Loucy (cell line): Measurements from ENCODE around the gene SASH1.

Source experiments
- H2AFZ ChIP-seq: fragments of 200-600 bp; sonication (generic); 2 replicates; pipeline ENCODE4 v1.6.0; 2016; ENCODE audit warnings: antibody characterized with exemption, mild to moderate bottlenecking, low read length, moderate library complexity
- H3F3A ChIP-seq: fragments of 200-600 bp; 2 replicates; pipeline ENCODE4 v1.6.0; 2016; ENCODE audit warnings: antibody characterized with exemption, low read depth, mild to moderate bottlenecking
- H3K27me3 ChIP-seq: fragments of 200-600 bp; sonication (generic); 2 replicates; pipeline ENCODE4 v1.6.1; 2014; ENCODE audit warnings: low read length, mild to moderate bottlenecking; ENCODE audit not compliant: insufficient read depth, poor library complexity, severe bottlenecking
- H3K36me3 ChIP-seq: fragments of 200-600 bp; sonication (generic); 2 replicates; pipeline ENCODE4 v1.6.1; 2016; ENCODE audit warnings: low read length; ENCODE audit not compliant: insufficient read depth
- H3K4me1 ChIP-seq: fragments of 200-600 bp; sonication (generic); 2 replicates; pipeline ENCODE4 v1.5.1; 2014; ENCODE audit warnings: low read length, mild to moderate bottlenecking; ENCODE audit not compliant: insufficient read depth, poor library complexity, severe bottlenecking
- H3K4me2 ChIP-seq: fragments of 200-600 bp; sonication (generic); 2 replicates; pipeline ENCODE4 v1.6.0; 2014; ENCODE audit warnings: antibody characterized with exemption, low read length, low read depth, mild to moderate bottlenecking; ENCODE audit not compliant: poor library complexity, severe bottlenecking
- H3K4me3 ChIP-seq: fragments of 200-600 bp; sonication (generic); 2 replicates; pipeline ENCODE4 v1.5.1; 2014; ENCODE audit warnings: low read length, mild to moderate bottlenecking, mixed read lengths; ENCODE audit not compliant: poor library complexity, severe bottlenecking
- H3K79me2 ChIP-seq: fragments of 200-600 bp; sonication (generic); 2 replicates; pipeline ENCODE4 v1.6.1; 2014; ENCODE audit warnings: low read length; ENCODE audit not compliant: insufficient read depth
- H3K9ac ChIP-seq: fragments of 200-600 bp; sonication (generic); 2 replicates; pipeline ENCODE4 v1.6.0; 2014; ENCODE audit warnings: mild to moderate bottlenecking, low read depth, low read length, moderate library complexity; ENCODE audit not compliant: poor library complexity, severe bottlenecking
- H3K9me2 ChIP-seq: fragments of 200-600 bp; sonication (generic); replicated peaks from 2 replicates; pipeline ENCODE4 v1.6.1; 2016; ENCODE audit warnings: low read depth, low read length, mixed read lengths
- H3K9me3 ChIP-seq: fragments of 200-600 bp; sonication (generic); 2 replicates; pipeline ENCODE4 v1.6.1; 2014; ENCODE audit warnings: mild to moderate bottlenecking, antibody characterized with exemption, low read length, low read depth; ENCODE audit not compliant: insufficient read depth
- H4K20me1 ChIP-seq: fragments of 200-600 bp; sonication (generic); 2 replicates; pipeline ENCODE4 v1.6.0; 2014; ENCODE audit warnings: antibody characterized with exemption, low read length, mild to moderate bottlenecking; ENCODE audit not compliant: insufficient read depth, poor library complexity, severe bottlenecking
- EZH2phosphoT487 ChIP-seq: fragments of 200-600 bp; IDR thresholded peaks from 2 replicates; pipeline ENCODE4 v1.6.1; 2018; ENCODE audit warnings: antibody characterized with exemption, mild to moderate bottlenecking, moderate library complexity, borderline replicate concordance
- TF ChIP-seq, protein P1 (sequence below): fragments of 200-600 bp; sonication (generic); conservative IDR thresholded peaks from 2 replicates; pipeline ENCODE4 v1.5.1; 2014; ENCODE audit warnings: mild to moderate bottlenecking, antibody characterized with exemption, low read length

The SASH1 gene

DNA sequence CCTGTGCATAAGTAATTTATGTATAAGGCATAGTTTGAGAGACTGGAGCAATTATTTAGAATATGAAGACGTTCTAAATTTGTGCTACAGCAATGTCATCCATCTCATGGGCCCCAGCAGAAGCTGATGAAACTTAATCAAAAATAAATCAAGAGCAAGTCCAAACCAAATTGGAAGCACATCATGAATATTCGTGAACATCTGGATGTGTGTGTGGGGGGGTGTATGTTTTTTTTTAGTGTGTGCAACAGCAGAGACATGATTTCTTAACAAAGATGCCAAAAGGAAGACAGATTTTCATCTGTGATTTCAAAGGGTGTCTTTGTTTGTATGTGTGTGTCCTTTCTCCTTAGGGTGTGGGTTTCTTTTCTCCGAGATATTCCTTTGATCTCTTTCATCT, 58.9 kb downstream of the SASH1 start:
- TF ChIP-seq EZH2phosphoT487: no peak
- TF ChIP-seq, protein P1, sequence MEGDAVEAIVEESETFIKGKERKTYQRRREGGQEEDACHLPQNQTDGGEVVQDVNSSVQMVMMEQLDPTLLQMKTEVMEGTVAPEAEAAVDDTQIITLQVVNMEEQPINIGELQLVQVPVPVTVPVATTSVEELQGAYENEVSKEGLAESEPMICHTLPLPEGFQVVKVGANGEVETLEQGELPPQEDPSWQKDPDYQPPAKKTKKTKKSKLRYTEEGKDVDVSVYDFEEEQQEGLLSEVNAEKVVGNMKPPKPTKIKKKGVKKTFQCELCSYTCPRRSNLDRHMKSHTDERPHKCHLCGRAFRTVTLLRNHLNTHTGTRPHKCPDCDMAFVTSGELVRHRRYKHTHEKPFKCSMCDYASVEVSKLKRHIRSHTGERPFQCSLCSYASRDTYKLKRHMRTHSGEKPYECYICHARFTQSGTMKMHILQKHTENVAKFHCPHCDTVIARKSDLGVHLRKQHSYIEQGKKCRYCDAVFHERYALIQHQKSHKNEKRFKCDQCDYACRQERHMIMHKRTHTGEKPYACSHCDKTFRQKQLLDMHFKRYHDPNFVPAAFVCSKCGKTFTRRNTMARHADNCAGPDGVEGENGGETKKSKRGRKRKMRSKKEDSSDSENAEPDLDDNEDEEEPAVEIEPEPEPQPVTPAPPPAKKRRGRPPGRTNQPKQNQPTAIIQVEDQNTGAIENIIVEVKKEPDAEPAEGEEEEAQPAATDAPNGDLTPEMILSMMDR: no peak
- H3K4me2 ChIP-seq: no peak overlapping the region
- no peaks in the 10 kb centered on the region for H4K20me1 ChIP-seq
- H2AFZ ChIP-seq: no peak overlapping the region
- H3K4me1 ChIP-seq: peaks cover 3% of the 10 kb centered on the region
- H3K79me2 ChIP-seq: no peaks in the 10 kb centered on the region
- H3K9me3 ChIP-seq: no peaks in the 10 kb centered on the region
- no peaks in the 10 kb centered on the region for H3F3A ChIP-seq
- H3K36me3 ChIP-seq: no peaks in the 10 kb centered on the region
- H3K9me2 ChIP-seq: no peaks in the 10 kb centered on the region
- H3K9ac ChIP-seq: no peak overlapping the region
- H3K27me3 ChIP-seq: no peaks in the 10 kb centered on the region
- no peak overlapping the region for H3K4me3 ChIP-seq

DNA sequence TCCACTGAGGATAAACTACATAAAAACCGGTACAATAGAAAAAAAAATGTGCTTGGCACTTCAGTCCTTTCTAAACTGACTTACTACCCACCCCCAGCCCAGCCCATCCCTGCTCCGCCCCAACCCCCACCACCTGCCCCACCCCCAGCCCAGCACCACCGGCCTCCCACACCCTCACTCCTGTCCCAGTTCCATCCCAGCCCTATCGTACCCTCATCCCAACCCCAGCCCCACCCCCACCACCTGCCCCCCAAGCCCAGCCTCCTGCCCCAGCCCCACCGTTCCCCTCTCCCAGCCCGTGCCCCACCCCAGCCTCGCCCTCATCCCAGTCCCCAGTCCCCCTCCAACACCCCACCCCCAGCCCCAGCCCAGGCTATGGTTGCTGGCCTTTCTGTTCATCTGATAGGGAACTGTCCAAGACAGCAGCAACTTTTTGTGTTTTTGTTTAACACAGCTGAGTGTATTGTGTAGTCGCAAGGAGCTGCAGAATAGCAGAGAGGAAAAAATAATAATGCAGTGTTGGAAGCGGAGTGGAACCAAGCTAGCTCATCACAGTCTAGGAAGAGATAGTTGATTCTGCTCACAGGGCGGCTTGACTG, 61.9 kb downstream of the SASH1 start:
- Histone ChIP-seq H3K79me2 (no peaks in the 10 kb centered on the region), H3K9me3 (no peaks in the 10 kb centered on the region), H3K9ac (no peak overlapping the region), H2AFZ (no peak overlapping the region), H3K4me3 (no peak overlapping the region), H3K36me3 (no peaks in the 10 kb centered on the region), H3K4me2 (no peak overlapping the region), H3K27me3 (no peaks in the 10 kb centered on the region), H3K4me1 (no peaks in the 10 kb centered on the region), H3F3A (no peaks in the 10 kb centered on the region), H3K9me2 (no peaks in the 10 kb centered on the region), H4K20me1 (no peaks in the 10 kb centered on the region)
- TF ChIP-seq, protein P1: no peak
- no peak for TF ChIP-seq EZH2phosphoT487

DNA sequence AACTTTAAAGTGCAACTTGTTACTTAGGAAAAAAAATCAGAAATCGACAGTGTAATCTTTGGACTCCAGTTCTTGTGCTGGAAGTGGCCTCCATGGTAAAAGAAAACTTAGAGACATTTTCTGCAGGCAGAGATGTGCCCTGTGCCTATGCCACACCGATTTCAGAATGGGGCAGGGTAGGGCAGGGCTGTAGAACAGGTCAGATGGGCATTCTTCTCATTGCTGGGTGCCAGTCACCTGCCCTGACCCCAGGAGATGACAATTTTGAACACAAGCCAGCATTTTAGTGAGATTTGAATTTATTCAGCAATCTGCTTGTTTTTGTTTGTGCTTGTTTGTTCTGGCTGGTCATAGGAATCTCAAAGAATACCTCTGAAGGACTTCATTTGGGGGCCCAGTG, 63.3 kb downstream of the SASH1 start:
- H3K4me1 ChIP-seq: no peaks in the 10 kb centered on the region
- no peak overlapping the region for H2AFZ ChIP-seq
- H3K79me2 ChIP-seq: no peaks in the 10 kb centered on the region
- no peaks in the 10 kb centered on the region for H4K20me1 ChIP-seq
- no peak overlapping the region for H3K4me2 ChIP-seq
- H3K36me3 ChIP-seq: no peaks in the 10 kb centered on the region
- no peak overlapping the region for H3K9ac ChIP-seq
- H3K9me3 ChIP-seq: no peaks in the 10 kb centered on the region
- H3K27me3 ChIP-seq: no peaks in the 10 kb centered on the region
- TF ChIP-seq EZH2phosphoT487: no peak
- TF ChIP-seq, protein P1: no peak
- no peaks in the 10 kb centered on the region for H3K9me2 ChIP-seq
- H3F3A ChIP-seq: no peaks in the 10 kb centered on the region
- no peak overlapping the region for H3K4me3 ChIP-seq
